Lung (tissue), 12 donors: ENCODE measurements around the gene CPTP. TPM values are rescaled to one million over a fixed set of nuclear protein-coding genes. Genes with fewer than 3 reads are reported as not detected.

ENCODE experiments used
- ATAC-seq: fragments of 200-7000 bp; cut with Tn5 transposase; one replicate; pipeline ENCODE4 v1.9.1; 2020; ENCODE audit warnings: moderate number of reproducible peaks; ENCODE audit not compliant: insufficient read depth, low FRiP score
- DNase-seq, 3 donors: peaks; one replicate each; pipeline ENCODE4 v3.0.0-alpha.2; 2013 to 2017
- H3K27ac ChIP-seq, 2 donors: one replicate each; pipeline ENCODE4 v1.5.1; 2013; ENCODE audit warnings: mild to moderate bottlenecking in 2 of 2, moderate library complexity in 2 of 2, control low read depth in 1 of 2, inconsistent platforms in 1 of 2, low read depth in 1 of 2, low read length in 1 of 2
- H3K27me3 ChIP-seq, 3 donors: one replicate each; pipeline ENCODE4 v1.5.1; 2013; ENCODE audit warnings: low read length in 2 of 3; ENCODE audit not compliant: control insufficient read depth in 3 of 3, insufficient read depth in 3 of 3
- H3K36me3 ChIP-seq, 4 donors: one replicate each; pipeline ENCODE4 v1.5.1; 2013; ENCODE audit warnings: low read length in 4 of 4, mild to moderate bottlenecking in 1 of 4, moderate library complexity in 1 of 4; ENCODE audit not compliant: control insufficient read depth in 4 of 4, insufficient read depth in 4 of 4
- H3K4me1 ChIP-seq, 5 donors: one replicate each; pipeline ENCODE4 v1.5.1; 2013; ENCODE audit warnings: low read length in 5 of 5, mild to moderate bottlenecking in 2 of 5, moderate library complexity in 1 of 5; ENCODE audit not compliant: control insufficient read depth in 5 of 5, insufficient read depth in 5 of 5
- H3K4me3 ChIP-seq: one replicate; pipeline ENCODE4 v1.5.1; 2013; ENCODE audit warnings: mild to moderate bottlenecking, control low read depth, moderate library complexity
- H3K9ac ChIP-seq, 2 donors: one replicate each; pipeline ENCODE4 v1.5.1; 2013; ENCODE audit warnings: low read length in 2 of 2, control low read depth in 1 of 2; ENCODE audit not compliant: insufficient read depth in 1 of 2
- H3K9me3 ChIP-seq, 4 donors: one replicate each; pipeline ENCODE4 v1.5.1; 2013; ENCODE audit warnings: low read length in 3 of 4, mild to moderate bottlenecking in 1 of 4, moderate library complexity in 1 of 4; ENCODE audit not compliant: control insufficient read depth in 4 of 4, insufficient read depth in 3 of 4
- WGBS, 2 donors: extraction: QIAGEN DNeasy Blood & Tissue Kit; methylation state at CpG; one replicate each; pipeline ENCODE4 v1.1.7; 2013; 5-methylcytosine and 5-hydroxymethylcytosine counted together
- polyA plus RNA-seq, 2 donors: library from polyadenylated mRNA; stranded (reverse); fragments of 200-250 nt; gene quantifications; one replicate each; pipeline ENCODE4 v1.2.1, GENCODE V29; 2013
- total RNA-seq, 2 donors: library from RNA; depleted of rRNA in 1 of 2; stranded (reverse); fragments of >200 nt in 1 of 2; gene quantifications; one replicate each; pipeline ENCODE4 v1.2.1, GENCODE V29; 2014 to 2021
- TF ChIP-seq, protein P1 (sequence below): IDR thresholded peaks from 2 replicates; pipeline ENCODE4 v1.5.1; 2012; ENCODE audit warnings: mild to moderate bottlenecking; ENCODE audit errors: control extremely low read depth, extremely low read depth
- donor health status: control.
- donor health status: control.
- donor health status: Bipolar disorder and iron deficiency.
- donor health status: healthy.
- donor health status: DM: yes; HTN: yes; CAD: no.

The CPTP gene
- total and polyA plus RNA-seq, 4 donors, result 10.9 to 32.0 (median 19.2) TPM

DNA sequence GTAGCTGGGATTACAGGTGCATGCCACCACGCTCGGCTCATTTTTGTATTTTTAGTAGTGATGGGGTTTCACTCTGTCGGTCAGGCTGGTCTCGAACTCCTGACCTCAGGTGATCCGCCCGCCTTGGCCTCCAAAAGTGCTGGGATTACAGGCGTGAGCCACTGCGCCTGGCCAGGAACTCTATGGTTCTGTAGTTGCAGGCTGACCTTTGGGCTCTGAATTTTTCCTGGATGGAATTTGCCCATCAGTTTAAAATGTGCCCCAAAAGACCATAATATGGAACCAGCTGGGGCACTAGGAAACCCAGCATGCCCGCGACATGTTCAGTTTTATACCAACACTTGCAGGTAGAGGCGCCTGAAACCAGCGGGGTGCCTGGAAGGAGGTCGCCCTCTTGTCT is 46.0 kb upstream of the CPTP start:
- no peak overlapping the region for H3K27ac ChIP-seq
- TF ChIP-seq, protein P1, sequence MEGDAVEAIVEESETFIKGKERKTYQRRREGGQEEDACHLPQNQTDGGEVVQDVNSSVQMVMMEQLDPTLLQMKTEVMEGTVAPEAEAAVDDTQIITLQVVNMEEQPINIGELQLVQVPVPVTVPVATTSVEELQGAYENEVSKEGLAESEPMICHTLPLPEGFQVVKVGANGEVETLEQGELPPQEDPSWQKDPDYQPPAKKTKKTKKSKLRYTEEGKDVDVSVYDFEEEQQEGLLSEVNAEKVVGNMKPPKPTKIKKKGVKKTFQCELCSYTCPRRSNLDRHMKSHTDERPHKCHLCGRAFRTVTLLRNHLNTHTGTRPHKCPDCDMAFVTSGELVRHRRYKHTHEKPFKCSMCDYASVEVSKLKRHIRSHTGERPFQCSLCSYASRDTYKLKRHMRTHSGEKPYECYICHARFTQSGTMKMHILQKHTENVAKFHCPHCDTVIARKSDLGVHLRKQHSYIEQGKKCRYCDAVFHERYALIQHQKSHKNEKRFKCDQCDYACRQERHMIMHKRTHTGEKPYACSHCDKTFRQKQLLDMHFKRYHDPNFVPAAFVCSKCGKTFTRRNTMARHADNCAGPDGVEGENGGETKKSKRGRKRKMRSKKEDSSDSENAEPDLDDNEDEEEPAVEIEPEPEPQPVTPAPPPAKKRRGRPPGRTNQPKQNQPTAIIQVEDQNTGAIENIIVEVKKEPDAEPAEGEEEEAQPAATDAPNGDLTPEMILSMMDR, result no peak
- no peak overlapping the region for H3K4me3 ChIP-seq
- H3K27me3 ChIP-seq, result no peaks in the 10 kb centered on the region
- H3K36me3 ChIP-seq, result no peaks in the 10 kb centered on the region
- peaks cover 0 to 2% (median 0%) of the 10 kb centered on the region in 4 donors for H3K9me3 ChIP-seq
- 93 to 98% methylated on average over 13 of the region's 13 CpGs for WGBS, 2 donors
- no peak overlapping the region for H3K9ac ChIP-seq
- ATAC-seq (no peak), DNase-seq (no peak)
- peaks cover 0 to 7% (median 0%) of the 10 kb centered on the region in 5 donors for H3K4me1 ChIP-seq

DNA sequence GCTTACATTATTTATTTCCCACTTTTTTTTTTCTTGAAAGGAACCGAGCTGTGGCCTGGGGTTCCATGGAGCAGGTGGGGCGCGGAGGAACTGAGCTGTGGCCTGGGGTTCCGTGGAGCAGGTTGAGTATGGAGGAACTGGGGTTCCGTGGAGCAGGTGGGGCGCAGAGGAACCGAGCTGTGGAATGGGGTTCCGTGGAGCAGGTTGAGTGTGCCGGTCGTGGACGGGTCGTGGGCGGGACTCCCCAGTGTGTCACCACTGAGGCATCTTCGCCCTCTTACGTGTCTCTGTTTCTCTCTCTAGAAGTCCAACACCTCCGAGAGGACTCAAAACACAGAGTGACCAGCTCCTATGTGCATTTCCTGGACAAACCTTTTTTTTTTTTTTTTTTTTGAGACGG is 45.6 kb upstream of the CPTP start:
- H3K4me3 ChIP-seq, result no peak overlapping the region
- H3K9me3 ChIP-seq, result peaks cover 0 to 2% (median 0%) of the 10 kb centered on the region in 4 donors
- no peak for ATAC-seq
- H3K9ac ChIP-seq, result no peak overlapping the region
- TF ChIP-seq, protein P1, result no peak
- H3K27me3 ChIP-seq, result no peaks in the 10 kb centered on the region
- H3K27ac ChIP-seq, result no peak overlapping the region
- 91 to 94% methylated on average over 16 to 17 of the region's 17 CpGs for WGBS, 2 donors
- H3K36me3 ChIP-seq, result no peaks in the 10 kb centered on the region
- peaks cover 0 to 7% (median 0%) of the 10 kb centered on the region in 5 donors for H3K4me1 ChIP-seq
- DNase-seq, result no peak

DNA sequence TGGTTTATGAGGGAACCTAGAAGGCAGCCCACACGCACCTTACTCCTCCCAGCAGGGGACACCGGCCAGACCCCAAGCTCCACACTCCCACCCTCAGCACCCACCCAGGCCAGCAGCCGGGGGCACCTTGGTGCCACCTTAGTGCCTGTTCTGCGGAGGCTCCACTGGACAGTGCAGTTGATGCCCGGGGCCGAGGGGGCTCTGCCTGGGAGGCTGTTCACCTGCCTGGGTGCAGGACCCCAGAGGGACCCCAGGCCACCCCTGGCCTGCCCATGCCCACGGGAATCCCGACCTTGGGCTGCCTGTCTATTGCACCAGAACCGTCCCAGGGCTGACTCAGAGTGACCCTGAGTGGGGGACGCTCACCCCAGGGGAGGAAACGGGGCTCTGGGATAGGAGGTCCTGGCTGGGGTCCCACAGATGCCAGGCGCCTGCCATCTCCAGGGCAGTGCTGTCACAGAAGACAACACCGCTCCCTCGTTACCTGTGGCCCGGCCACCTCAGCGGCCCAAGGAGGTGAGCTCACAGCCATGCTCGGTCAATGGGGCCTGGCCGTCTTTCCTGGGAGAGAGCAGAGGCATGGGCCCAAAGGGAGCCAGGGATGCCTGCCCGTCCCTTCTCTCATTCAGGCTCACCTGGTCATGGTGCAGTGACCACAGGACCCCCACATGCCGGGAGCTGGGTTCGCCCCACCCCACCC is 43.7 kb upstream of the CPTP start:
- DNase-seq (no peak), ATAC-seq (no peak)
- Histone ChIP-seq H3K9ac (no peak overlapping the region), H3K27me3 (no peaks in the 10 kb centered on the region), H3K27ac (no peak overlapping the region), H3K4me3 (no peak overlapping the region), H3K4me1 (peaks cover 0 to 2% (median 0%) of the 10 kb centered on the region in 5 donors), H3K36me3 (no peaks in the 10 kb centered on the region), H3K9me3 (peaks cover 0 to 2% (median 0%) of the 10 kb centered on the region in 4 donors)
- 92 to 96% methylated on average over 21 of the region's 21 CpGs for WGBS, 2 donors
- TF ChIP-seq, protein P1, result no peak
